ENCODE results near the gene MVK. TPM values are rescaled to one million over a fixed set of nuclear protein-coding genes. Genes with fewer than 3 reads are reported as not detected.

The MVK gene
- total RNA-seq, 3 donors from 2014 or later = 8.8 to 18.4 (median 17.6) TPM

GRCh38 chr12:109545826-109546225 is 27.8 kb upstream of the MVK start:
- TF ChIP-seq POLR2AphosphoS5 (IDR thresholded peaks at IDR 0.05) = no peak
- TF ChIP-seq, protein P1, sequence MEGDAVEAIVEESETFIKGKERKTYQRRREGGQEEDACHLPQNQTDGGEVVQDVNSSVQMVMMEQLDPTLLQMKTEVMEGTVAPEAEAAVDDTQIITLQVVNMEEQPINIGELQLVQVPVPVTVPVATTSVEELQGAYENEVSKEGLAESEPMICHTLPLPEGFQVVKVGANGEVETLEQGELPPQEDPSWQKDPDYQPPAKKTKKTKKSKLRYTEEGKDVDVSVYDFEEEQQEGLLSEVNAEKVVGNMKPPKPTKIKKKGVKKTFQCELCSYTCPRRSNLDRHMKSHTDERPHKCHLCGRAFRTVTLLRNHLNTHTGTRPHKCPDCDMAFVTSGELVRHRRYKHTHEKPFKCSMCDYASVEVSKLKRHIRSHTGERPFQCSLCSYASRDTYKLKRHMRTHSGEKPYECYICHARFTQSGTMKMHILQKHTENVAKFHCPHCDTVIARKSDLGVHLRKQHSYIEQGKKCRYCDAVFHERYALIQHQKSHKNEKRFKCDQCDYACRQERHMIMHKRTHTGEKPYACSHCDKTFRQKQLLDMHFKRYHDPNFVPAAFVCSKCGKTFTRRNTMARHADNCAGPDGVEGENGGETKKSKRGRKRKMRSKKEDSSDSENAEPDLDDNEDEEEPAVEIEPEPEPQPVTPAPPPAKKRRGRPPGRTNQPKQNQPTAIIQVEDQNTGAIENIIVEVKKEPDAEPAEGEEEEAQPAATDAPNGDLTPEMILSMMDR (IDR thresholded peaks at IDR 0.05) = no peak
- TF ChIP-seq POLR2A (IDR thresholded peaks at IDR 0.05) = no peak
- no peak overlapping the region for H3K4me3 ChIP-seq
- H3K36me3 ChIP-seq = no peaks in the 10 kb centered on the region
- intact Hi-C loops (cut with DNase I; ENCODE audit: low total_unique reads) = no loop called here
- H3K27ac ChIP-seq = no peak overlapping the region
- H3K27me3 ChIP-seq = peaks cover 0 to 20% of the 10 kb centered on the region in 2 donors
- no peak for DNase-seq (ENCODE audit: low spot score in 2 of 2)
- no peaks in the 10 kb centered on the region for H3K4me1 ChIP-seq
- no peaks in the 10 kb centered on the region for H3K9me3 ChIP-seq

GRCh38 chr12:109547286-109547685 is 26.3 kb upstream of the MVK start:
- no peak overlapping the region for H3K4me3 ChIP-seq
- H3K4me1 ChIP-seq = no peaks in the 10 kb centered on the region
- H3K9me3 ChIP-seq = no peaks in the 10 kb centered on the region
- peaks cover 0 to 20% of the 10 kb centered on the region in 2 donors for H3K27me3 ChIP-seq
- H3K27ac ChIP-seq = no peak overlapping the region
- no peaks in the 10 kb centered on the region for H3K36me3 ChIP-seq
- intact Hi-C loops (cut with DNase I; ENCODE audit: low total_unique reads) = no loop called here
- TF ChIP-seq POLR2AphosphoS5 (IDR thresholded peaks at IDR 0.05) (no peak), POLR2A (IDR thresholded peaks at IDR 0.05) (no peak)
- TF ChIP-seq, protein P1 (IDR thresholded peaks at IDR 0.05) = no peak
- DNase-seq (ENCODE audit: low spot score in 2 of 2) = no peak

GRCh38 chr12:109548258-109548657 is 25.3 kb upstream of the MVK start:
- Histone ChIP-seq H3K9me3 (no peaks in the 10 kb centered on the region), H3K4me3 (no peak overlapping the region), H3K27me3 (peaks cover 0 to 20% of the 10 kb centered on the region in 2 donors), H3K4me1 (no peaks in the 10 kb centered on the region), H3K36me3 (no peaks in the 10 kb centered on the region), H3K27ac (no peak overlapping the region)
- no peak for DNase-seq (ENCODE audit: low spot score in 2 of 2)
- no peak for TF ChIP-seq POLR2A (IDR thresholded peaks at IDR 0.05)
- TF ChIP-seq POLR2AphosphoS5 (IDR thresholded peaks at IDR 0.05) = no peak
- TF ChIP-seq, protein P1 (IDR thresholded peaks at IDR 0.05) = no peak
- intact Hi-C loops (cut with DNase I; ENCODE audit: low total_unique reads) = no loop called here

DNA sequence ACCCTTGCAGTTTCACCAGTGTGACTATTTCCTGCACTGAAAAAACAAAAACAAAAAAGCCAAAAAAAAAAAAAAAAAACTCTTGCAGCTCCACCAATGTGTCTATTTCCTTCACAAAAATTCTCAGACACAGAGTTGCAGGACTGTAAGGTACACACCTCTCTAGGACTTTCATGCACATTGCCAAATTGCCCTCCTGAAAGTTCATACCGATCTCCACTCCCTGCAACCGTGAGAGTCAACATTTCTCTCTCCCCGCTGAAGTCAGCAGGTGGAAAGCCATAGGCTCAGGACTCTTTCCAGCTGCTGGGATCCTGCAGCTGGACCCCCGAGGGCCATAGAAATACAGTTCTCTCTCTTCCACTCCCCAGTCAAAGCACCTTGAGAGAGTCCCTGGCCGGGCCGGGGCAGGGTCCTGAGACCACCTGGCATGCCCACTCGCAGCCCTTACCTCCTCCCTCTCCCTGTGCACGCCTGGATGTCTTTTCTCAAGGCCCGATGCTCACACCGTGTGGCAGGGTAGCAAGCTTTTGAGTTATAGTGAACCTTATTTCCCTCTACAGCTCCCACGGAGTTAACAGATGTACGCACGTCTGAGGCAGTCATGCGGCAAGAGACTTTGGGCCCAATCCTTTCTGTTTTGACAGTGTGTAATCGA is 23.9 kb upstream of the MVK start:
- TF ChIP-seq POLR2AphosphoS5 (IDR thresholded peaks at IDR 0.05) (no peak), POLR2A (IDR thresholded peaks at IDR 0.05) (no peak)
- TF ChIP-seq, protein P1 (IDR thresholded peaks at IDR 0.05) = no peak
- no peak overlapping the region for H3K27ac ChIP-seq
- H3K27me3 ChIP-seq = peaks cover 0 to 20% of the 10 kb centered on the region in 2 donors
- H3K4me1 ChIP-seq = no peaks in the 10 kb centered on the region
- H3K9me3 ChIP-seq = no peaks in the 10 kb centered on the region
- H3K4me3 ChIP-seq = no peak overlapping the region
- H3K36me3 ChIP-seq = no peaks in the 10 kb centered on the region
- no peak for DNase-seq (ENCODE audit: low spot score in 2 of 2)
- intact Hi-C loops (cut with DNase I; ENCODE audit: low total_unique reads) = loop anchor here (5.0 kb wide), 1 partner anchor 1053 kb away; no protein-coding TSS in a partner anchor

DNA sequence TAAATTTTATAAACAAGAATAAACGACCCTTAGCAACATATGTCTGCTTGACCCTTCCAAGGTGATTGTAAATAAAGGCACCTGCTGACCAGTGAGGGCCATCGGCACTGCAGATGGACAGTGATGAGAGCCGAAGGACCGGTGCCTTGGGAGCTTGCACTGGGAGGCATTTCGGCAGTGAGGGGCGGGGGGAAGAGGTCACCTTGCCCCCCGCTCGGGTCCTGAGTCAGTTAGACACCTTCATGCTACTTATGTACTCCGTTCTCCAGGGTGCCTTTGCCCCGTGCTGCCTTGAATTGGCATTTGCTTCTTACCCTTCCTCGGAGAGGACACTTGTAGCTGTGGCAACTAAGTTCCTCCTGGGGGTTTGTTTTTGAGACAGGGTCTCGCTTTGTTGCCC is 23.3 kb upstream of the MVK start:
- Histone ChIP-seq H3K36me3 (no peaks in the 10 kb centered on the region), H3K9me3 (no peaks in the 10 kb centered on the region), H3K27me3 (peaks cover 0 to 20% of the 10 kb centered on the region in 2 donors), H3K4me1 (no peaks in the 10 kb centered on the region), H3K27ac (no peak overlapping the region), H3K4me3 (no peak overlapping the region)
- intact Hi-C loops (cut with DNase I; ENCODE audit: low total_unique reads) = loop anchor here (5.0 kb wide), 1 partner anchor 1052 kb away; no protein-coding TSS in a partner anchor
- DNase-seq (ENCODE audit: low spot score in 2 of 2) = no peak
- no peak for TF ChIP-seq POLR2A (IDR thresholded peaks at IDR 0.05)
- TF ChIP-seq, protein P1 (IDR thresholded peaks at IDR 0.05) = no peak
- no peak for TF ChIP-seq POLR2AphosphoS5 (IDR thresholded peaks at IDR 0.05)

All from breast epithelium (tissue), 4 donors.